Effector memory CD4-positive, alpha-beta T cell (primary cell): ENCODE results near the gene ZBTB43.

Source experiments
- DNase-seq, 3 donors: peaks; one replicate each; pipeline ENCODE4 v3.0.0-alpha.2; 2020
- H3K27ac ChIP-seq: 2 replicates; pipeline ENCODE4 v1.7.0; 2013; ENCODE audit warnings: mild to moderate bottlenecking, low read length, moderate library complexity; ENCODE audit not compliant: insufficient read depth, poor library complexity, severe bottlenecking
- H3K27me3 ChIP-seq: replicated peaks from 2 replicates; pipeline ENCODE4 v1.7.0; 2013; ENCODE audit warnings: mild to moderate bottlenecking, low read length; ENCODE audit not compliant: insufficient read depth, control insufficient read depth, poor library complexity, severe bottlenecking
- H3K36me3 ChIP-seq: 2 replicates; pipeline ENCODE4 v1.7.0; 2013; ENCODE audit warnings: mild to moderate bottlenecking, low read length, moderate library complexity; ENCODE audit not compliant: control insufficient read depth, insufficient read depth
- H3K4me1 ChIP-seq: 2 replicates; pipeline ENCODE4 v1.7.0; 2013; ENCODE audit warnings: low read length, mild to moderate bottlenecking; ENCODE audit not compliant: control insufficient read depth, insufficient read depth, poor library complexity, severe bottlenecking
- H3K4me3 ChIP-seq: 2 replicates; pipeline ENCODE4 v1.7.0; 2013; ENCODE audit warnings: low read length, low read depth, mild to moderate bottlenecking; ENCODE audit not compliant: insufficient read depth, poor library complexity, severe bottlenecking
- H3K9me3 ChIP-seq: 2 replicates; pipeline ENCODE4 v1.7.0; 2013; ENCODE audit warnings: mild to moderate bottlenecking, low read length, moderate library complexity; ENCODE audit not compliant: control insufficient read depth

The ZBTB43 gene

GRCh38 chr9:126880226-126880946, 75.5 kb downstream of the ZBTB43 start:
- H3K9me3 ChIP-seq = no peaks in the 10 kb centered on the region
- peaks cover 21% of the 10 kb centered on the region for H3K36me3 ChIP-seq
- H3K4me3 ChIP-seq = no peak overlapping the region
- DNase-seq = no peak
- H3K4me1 ChIP-seq = no peaks in the 10 kb centered on the region
- no peak overlapping the region for H3K27ac ChIP-seq
- H3K27me3 ChIP-seq = no peaks in the 10 kb centered on the region

DNA sequence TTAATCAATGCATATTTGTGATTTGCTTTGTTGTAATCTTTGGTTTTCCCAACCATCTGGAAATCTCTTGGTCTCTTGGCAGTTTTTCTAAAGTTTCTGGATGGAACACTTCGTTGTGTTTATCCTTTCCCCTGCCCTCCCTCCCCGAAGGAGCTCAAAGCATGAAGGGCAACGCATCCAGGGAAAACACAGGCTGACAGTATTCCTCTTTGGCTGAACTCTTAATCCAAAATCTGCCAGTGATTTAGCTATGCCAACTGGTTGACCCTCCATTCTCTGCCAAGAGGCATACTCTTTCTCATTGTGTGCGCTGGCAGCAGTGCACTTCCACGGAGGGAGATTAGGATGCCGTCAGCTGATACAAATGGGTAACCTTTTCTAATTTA, 76.1 kb downstream of the ZBTB43 start:
- H3K27me3 ChIP-seq = no peaks in the 10 kb centered on the region
- H3K27ac ChIP-seq = no peak overlapping the region
- H3K4me3 ChIP-seq = no peak overlapping the region
- no peaks in the 10 kb centered on the region for H3K4me1 ChIP-seq
- no peaks in the 10 kb centered on the region for H3K9me3 ChIP-seq
- H3K36me3 ChIP-seq = peaks cover 21% of the 10 kb centered on the region
- DNase-seq = no peak

- H3K9me3 ChIP-seq = no peaks in the 10 kb centered on the region
- no peak overlapping the region for H3K27ac ChIP-seq
- no peaks in the 10 kb centered on the region for H3K4me1 ChIP-seq
- no peaks in the 10 kb centered on the region for H3K27me3 ChIP-seq
- DNase-seq = no peak
- H3K4me3 ChIP-seq = no peak overlapping the region
- peaks cover 21% of the 10 kb centered on the region for H3K36me3 ChIP-seq
Observed at GRCh38 chr9:126882746-126883145, 77.9 kb downstream of the ZBTB43 start.

- Histone ChIP-seq H3K27me3 (no peaks in the 10 kb centered on the region), H3K36me3 (peaks cover 21% of the 10 kb centered on the region), H3K4me1 (no peaks in the 10 kb centered on the region), H3K27ac (no peak overlapping the region), H3K4me3 (no peak overlapping the region), H3K9me3 (no peaks in the 10 kb centered on the region)
- no peak for DNase-seq
Observed at GRCh38 chr9:126883636-126884035, 78.8 kb downstream of the ZBTB43 start.

GRCh38 chr9:126885131-126885641, 80.3 kb downstream of the ZBTB43 start:
- no peak for DNase-seq
- H3K9me3 ChIP-seq = no peaks in the 10 kb centered on the region
- no peaks in the 10 kb centered on the region for H3K27me3 ChIP-seq
- no peak overlapping the region for H3K27ac ChIP-seq
- H3K4me3 ChIP-seq = no peak overlapping the region
- H3K36me3 ChIP-seq = peaks cover 11% of the 10 kb centered on the region
- H3K4me1 ChIP-seq = no peaks in the 10 kb centered on the region

GRCh38 chr9:126886034-126886822, 81.4 kb downstream of the ZBTB43 start:
- Histone ChIP-seq H3K4me3 (no peak overlapping the region), H3K27ac (no peak overlapping the region), H3K4me1 (no peaks in the 10 kb centered on the region), H3K27me3 (no peaks in the 10 kb centered on the region), H3K9me3 (no peaks in the 10 kb centered on the region), H3K36me3 (peaks cover 5% of the 10 kb centered on the region)
- DNase-seq = no peak

- H3K4me1 ChIP-seq = no peaks in the 10 kb centered on the region
- H3K4me3 ChIP-seq = no peak overlapping the region
- H3K9me3 ChIP-seq = no peaks in the 10 kb centered on the region
- no peak for DNase-seq
- no peaks in the 10 kb centered on the region for H3K27me3 ChIP-seq
- H3K27ac ChIP-seq = no peak overlapping the region
- no peaks in the 10 kb centered on the region for H3K36me3 ChIP-seq
Observed at GRCh38 chr9:126886897-126887296, 82.1 kb downstream of the ZBTB43 start.
